ENCODE results near the gene MYLK2. TPM values are rescaled to one million over a fixed set of nuclear protein-coding genes. Genes with fewer than 3 reads are reported as not detected.

MYLK2 gene
- polyA plus RNA-seq, 3 donors from 2014 or later, result not detected

DNA sequence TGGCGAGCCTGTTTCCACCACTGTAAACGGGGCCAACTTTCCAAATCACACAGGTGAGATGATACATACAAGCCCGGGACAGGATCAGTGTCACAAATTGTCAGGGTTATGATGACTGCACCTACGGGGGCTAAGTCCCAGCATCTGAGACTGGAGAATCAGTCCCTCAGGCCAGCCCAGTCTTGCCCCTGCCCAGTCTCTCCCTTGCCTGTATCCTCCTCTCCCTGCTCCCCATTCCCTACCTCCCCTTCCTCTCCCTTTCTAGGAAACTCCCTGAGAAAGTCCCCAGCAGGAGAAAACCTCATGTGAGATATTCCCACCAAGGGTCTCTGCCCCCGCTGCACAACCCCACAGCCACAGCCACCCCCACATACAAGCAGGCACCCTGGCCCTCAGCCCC lies 24.7 kb downstream of the MYLK2 start:
- H3K27ac Mint-ChIP-seq, result no peak overlapping the region
- no peaks in the 10 kb centered on the region for H3K9me3 Mint-ChIP-seq

DNA sequence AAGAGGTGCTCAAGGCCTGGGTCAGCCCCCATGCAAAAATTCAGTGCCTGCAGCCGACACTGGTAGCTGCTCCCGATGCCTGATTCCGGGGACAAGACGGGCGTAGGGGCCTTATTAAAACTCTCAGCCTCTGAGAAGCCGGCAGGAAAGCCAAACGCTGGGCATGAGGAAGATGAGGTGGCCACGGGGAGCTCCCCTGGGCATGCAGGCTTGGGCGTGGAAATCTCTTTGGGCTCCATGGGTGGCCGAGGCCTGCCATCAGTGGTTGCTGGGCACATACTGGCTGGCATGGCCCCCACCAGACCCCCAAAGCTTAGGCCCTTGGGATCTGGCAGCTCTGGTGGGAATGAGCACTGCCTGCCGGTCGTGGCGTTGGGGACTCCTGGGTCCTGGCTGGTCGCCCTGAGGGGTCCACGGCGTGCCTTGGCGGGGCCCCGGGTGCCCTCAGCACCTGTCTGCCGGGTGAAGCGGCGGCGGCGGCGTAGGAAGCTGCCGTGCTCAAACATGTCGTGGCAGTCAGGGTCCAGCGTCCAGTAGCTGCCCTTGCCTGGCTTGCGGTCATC lies 25.7 kb downstream of the MYLK2 start:
- no peaks in the 10 kb centered on the region for H3K4me1 Mint-ChIP-seq
- no peaks in the 10 kb centered on the region for H3K36me3 Mint-ChIP-seq
- no peak for DNase-seq
- no peak overlapping the region for H3K27ac Mint-ChIP-seq
- peaks cover 0 to 6% (median 3%) of the 10 kb centered on the region in 3 donors for H3K27me3 Mint-ChIP-seq (ENCODE audit: low read depth in 3 of 3)
- no peaks in the 10 kb centered on the region for H3K9me3 Mint-ChIP-seq
- no peak overlapping the region for H3K4me3 Mint-ChIP-seq

More for the DNA sequence above, 24.7 kb downstream of the MYLK2 start:
- Mint-ChIP-seq H3K4me3 (no peak overlapping the region), H3K27me3 (ENCODE audit: low read depth in 3 of 3) (peaks cover 0 to 5% (median 3%) of the 10 kb centered on the region in 3 donors), H3K36me3 (no peaks in the 10 kb centered on the region), H3K4me1 (no peaks in the 10 kb centered on the region)
- no peak for DNase-seq

DNA sequence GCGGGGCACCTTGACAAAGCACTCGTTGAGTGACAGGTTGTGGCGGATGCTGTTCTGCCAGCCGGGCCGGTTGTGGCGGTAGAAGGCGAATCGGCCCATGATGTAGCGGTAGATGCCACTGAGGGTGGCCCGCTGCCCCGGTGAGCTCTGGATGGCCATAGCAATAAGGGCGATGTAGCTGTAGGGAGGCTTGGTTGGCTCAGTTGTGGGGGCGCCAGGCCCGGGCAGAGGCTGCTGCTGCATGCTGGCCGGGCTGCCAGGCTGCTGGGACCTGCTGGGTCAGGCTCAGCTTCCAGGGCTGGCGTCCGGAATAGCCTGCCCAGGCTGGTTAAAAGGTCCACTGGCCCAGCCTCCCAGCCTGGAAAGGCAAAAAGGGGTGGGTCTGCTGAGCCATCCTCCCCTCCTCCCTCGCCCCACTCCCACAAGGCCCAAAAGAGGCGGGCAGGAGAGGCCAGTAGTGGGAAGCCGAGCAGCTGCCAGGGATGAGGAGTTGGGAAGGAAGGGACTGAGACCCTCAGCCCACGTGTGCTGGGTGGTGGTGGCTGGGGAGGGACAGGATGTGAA lies 26.2 kb downstream of the MYLK2 start, which contains the start of gene FOXS1:
FOXS1 (minus strand) TSS at position 305 of the 564 bp plus-strand sequence; CDS start at position 243, 62 bp downstream.
- Mint-ChIP-seq H3K27me3 (ENCODE audit: low read depth in 3 of 3) (peaks cover 0 to 6% (median 5%) of the 10 kb centered on the region in 3 donors), H3K9me3 (no peaks in the 10 kb centered on the region), H3K36me3 (no peaks in the 10 kb centered on the region), H3K27ac (no peak within 1 kb of the TSS), H3K4me3 (no peak within 1 kb of the TSS), H3K4me1 (no peaks in the 10 kb centered on the region)
- no peak for DNase-seq

DNA sequence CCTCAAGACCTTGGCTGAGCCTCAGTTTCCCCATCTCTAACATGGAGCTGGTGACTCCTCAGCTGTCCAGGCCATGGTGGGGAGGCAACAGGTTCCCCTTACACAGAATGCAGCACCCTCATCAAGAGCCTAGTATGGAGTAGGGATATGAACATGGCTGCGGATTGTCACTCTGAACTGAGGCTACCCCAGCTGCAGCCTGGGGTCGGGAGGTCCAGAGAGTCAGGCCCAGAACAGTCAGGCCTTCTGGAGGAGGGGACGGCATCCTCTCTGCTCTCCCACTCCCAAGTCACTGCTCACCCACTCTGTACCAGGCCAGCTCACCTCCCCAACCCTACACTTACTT lies 27.6 kb downstream of the MYLK2 start:
- H3K4me1 Mint-ChIP-seq, result no peaks in the 10 kb centered on the region
- H3K36me3 Mint-ChIP-seq, result no peaks in the 10 kb centered on the region
- no peak for DNase-seq
- H3K27ac Mint-ChIP-seq, result no peak overlapping the region
- no peaks in the 10 kb centered on the region for H3K9me3 Mint-ChIP-seq
- H3K27me3 Mint-ChIP-seq (ENCODE audit: low read depth in 3 of 3), result peaks cover 0 to 10% (median 6%) of the 10 kb centered on the region in 3 donors
- H3K4me3 Mint-ChIP-seq, result no peak overlapping the region

DNA sequence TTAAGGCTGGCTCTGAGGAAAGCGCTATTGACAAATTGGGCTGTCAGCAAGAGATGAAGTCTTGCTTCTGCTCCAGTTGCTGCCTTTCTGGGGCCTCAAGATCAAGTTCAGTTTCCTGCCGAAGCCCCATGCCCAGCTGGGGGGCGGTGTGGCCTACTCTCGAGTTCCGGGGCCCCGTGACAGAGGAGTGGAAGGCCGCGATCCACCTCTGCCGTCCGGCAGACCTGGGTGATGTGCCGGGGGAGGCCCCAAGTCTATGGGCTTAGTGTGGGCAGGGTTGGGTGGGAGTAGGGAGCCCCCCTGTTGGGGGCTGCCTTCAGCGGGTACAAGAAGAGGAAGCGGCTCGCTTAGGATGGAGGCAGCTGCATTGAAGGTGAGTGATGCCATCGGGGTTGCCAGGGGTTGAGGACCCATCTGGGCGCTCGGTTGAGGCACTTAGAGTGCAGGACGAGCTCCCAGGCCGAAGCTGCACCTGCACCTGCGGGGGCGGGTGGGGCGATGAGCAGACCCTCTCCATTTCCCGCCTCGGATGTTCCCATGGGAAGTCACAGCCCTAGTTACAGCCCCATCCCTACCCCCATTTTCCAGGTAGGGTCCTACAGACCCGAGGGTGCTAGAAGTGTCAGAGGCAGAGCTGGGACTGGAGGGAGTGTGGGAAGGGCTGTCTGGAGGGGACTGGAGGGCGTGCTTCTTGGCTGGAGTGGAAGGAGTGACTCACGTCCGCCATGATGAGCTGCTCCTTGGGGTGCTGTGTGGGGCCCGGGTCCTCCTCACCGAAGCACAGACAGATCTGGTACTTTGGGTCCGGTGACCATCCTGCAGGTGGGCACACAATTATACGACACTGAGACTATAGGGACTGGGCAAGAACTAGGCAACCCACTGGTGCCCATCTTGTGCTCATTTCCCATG lies 29.2 kb downstream of the MYLK2 start:
- Mint-ChIP-seq H3K4me3 (no peak overlapping the region), H3K4me1 (no peaks in the 10 kb centered on the region), H3K27ac (no peak overlapping the region), H3K27me3 (ENCODE audit: low read depth in 3 of 3) (peaks cover 2 to 10% (median 6%) of the 10 kb centered on the region in 3 donors), H3K36me3 (no peaks in the 10 kb centered on the region), H3K9me3 (no peaks in the 10 kb centered on the region)
- no peak for DNase-seq

DNA sequence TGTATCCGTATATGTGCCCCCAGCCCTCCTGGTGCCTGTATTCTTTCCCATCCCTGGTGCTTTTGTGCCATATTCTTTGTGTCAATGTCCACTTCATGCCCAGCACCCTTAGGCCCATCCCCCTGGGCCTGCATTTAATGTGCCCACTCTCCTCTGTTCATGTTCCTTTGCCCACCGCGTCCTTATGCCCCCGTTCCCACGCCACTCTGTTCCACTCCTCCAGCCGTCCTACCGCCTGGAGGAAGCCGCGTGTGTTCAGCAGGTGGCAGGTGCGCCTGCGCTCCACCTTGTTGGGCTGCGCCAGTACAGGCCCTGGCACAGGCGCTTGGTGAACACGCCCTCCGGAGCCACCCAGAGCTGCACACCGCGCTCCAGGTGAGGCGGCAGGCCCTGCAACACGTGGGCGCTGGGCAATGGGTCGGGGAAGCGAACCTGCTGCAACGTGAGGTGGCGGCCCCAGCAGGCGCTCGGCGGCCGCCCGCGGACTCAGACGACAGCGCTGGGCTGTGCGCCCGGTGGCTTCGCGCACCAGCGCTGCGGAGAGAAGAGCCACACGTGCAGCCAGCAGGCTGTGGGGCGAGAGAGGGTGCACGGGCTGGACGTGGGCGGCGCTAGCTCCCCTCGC lies 30.3 kb downstream of the MYLK2 start:
- peaks cover 2 to 9% (median 6%) of the 10 kb centered on the region in 3 donors for H3K27me3 Mint-ChIP-seq (ENCODE audit: low read depth in 3 of 3)
- H3K4me1 Mint-ChIP-seq, result no peaks in the 10 kb centered on the region
- H3K36me3 Mint-ChIP-seq, result no peaks in the 10 kb centered on the region
- H3K9me3 Mint-ChIP-seq, result no peaks in the 10 kb centered on the region
- H3K27ac Mint-ChIP-seq, result no peak overlapping the region
- no peak overlapping the region for H3K4me3 Mint-ChIP-seq
- DNase-seq, result no peak

DNA sequence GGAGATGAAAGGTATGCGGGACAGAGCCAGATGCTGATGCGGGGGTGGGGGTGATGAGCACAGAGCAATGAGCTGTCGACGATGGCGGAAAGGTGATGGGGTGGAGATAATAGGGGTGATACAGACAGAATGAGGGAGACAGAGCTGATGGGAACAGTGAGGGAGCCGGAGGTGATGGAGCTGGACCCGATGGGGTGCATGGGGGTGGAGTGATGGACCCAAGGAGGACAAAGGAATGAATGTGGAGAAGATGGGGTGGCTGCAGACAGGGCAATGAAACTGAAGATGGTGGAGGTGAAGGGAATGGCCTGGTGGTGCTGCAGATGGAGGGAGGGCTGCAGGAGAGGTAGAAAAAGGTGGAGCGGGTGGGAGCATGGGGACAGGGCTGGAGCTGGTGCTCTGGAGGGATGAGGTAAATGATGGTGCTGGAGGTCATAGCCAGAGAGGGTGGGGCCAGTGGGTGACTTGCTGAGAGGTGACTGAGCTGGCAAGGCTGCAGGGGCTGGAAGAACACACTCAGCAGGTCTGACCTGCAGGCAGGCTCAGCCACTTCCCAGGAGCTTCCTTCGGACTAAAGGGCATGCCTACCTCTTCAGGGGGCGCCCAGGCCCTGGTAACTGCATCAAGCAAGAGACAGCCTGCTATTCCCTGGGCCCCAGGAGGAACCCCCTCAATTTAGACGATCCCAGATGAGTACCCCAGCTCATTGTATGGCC lies 32.2 kb downstream of the MYLK2 start:
- Mint-ChIP-seq H3K4me1 (no peaks in the 10 kb centered on the region), H3K27ac (no peak overlapping the region), H3K9me3 (no peaks in the 10 kb centered on the region), H3K27me3 (ENCODE audit: low read depth in 3 of 3) (peaks cover 2 to 7% (median 5%) of the 10 kb centered on the region in 3 donors), H3K4me3 (no peak overlapping the region), H3K36me3 (no peaks in the 10 kb centered on the region)
- no peak for DNase-seq

DNA sequence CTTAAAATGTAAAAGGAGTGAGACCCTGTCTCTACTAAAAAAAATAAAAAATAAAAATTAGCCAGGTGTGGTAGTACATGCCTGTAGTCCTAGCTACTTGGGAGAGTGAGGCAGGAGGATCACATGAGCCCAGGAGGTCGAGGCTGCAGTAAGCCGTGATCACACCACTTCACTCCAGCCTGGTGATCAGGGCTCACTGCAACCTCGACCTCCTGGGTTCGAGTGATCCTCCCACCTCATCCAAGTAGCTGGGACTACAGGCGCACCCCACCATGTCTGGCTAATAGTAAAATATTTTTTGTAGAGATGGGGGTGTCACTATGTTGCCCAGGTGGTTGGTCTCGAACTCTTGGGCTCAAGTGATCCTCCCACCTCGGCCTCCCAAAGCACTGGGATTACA lies 34.3 kb downstream of the MYLK2 start:
- H3K27ac Mint-ChIP-seq, result no peak overlapping the region
- no peak overlapping the region for H3K4me3 Mint-ChIP-seq
- H3K27me3 Mint-ChIP-seq (ENCODE audit: low read depth in 3 of 3), result peaks cover 6 to 12% (median 7%) of the 10 kb centered on the region in 3 donors
- DNase-seq, result no peak
- H3K36me3 Mint-ChIP-seq, result no peaks in the 10 kb centered on the region
- no peaks in the 10 kb centered on the region for H3K9me3 Mint-ChIP-seq
- H3K4me1 Mint-ChIP-seq, result no peaks in the 10 kb centered on the region

DNA sequence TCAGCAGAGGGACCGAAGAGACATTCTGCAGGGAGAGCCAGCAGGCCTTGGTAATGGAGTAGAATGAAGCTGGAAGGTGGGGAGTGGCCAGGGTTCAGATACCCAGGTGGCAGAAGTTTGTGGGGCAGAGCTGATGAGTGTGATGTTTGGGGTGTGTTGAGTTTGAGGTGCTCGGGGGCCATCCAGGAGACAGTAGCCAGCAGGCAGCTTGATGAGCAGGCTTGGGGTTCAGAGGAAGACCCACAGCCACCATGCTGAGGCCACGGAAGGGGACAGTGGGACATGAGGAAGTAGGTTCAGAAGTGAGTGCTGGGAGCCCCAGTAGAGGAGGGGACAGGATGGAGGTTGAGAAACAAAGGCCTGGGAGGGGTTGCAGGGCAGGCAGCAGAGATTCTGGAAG lies 37.4 kb downstream of the MYLK2 start:
- Mint-ChIP-seq H3K9me3 (no peaks in the 10 kb centered on the region), H3K4me1 (peaks cover 0 to 2% of the 10 kb centered on the region in 2 donors), H3K36me3 (no peaks in the 10 kb centered on the region), H3K4me3 (no peak overlapping the region), H3K27me3 (ENCODE audit: low read depth in 3 of 3) (peaks cover 3 to 16% (median 4%) of the 10 kb centered on the region in 3 donors), H3K27ac (no peak overlapping the region)
- DNase-seq, result no peak

DNA sequence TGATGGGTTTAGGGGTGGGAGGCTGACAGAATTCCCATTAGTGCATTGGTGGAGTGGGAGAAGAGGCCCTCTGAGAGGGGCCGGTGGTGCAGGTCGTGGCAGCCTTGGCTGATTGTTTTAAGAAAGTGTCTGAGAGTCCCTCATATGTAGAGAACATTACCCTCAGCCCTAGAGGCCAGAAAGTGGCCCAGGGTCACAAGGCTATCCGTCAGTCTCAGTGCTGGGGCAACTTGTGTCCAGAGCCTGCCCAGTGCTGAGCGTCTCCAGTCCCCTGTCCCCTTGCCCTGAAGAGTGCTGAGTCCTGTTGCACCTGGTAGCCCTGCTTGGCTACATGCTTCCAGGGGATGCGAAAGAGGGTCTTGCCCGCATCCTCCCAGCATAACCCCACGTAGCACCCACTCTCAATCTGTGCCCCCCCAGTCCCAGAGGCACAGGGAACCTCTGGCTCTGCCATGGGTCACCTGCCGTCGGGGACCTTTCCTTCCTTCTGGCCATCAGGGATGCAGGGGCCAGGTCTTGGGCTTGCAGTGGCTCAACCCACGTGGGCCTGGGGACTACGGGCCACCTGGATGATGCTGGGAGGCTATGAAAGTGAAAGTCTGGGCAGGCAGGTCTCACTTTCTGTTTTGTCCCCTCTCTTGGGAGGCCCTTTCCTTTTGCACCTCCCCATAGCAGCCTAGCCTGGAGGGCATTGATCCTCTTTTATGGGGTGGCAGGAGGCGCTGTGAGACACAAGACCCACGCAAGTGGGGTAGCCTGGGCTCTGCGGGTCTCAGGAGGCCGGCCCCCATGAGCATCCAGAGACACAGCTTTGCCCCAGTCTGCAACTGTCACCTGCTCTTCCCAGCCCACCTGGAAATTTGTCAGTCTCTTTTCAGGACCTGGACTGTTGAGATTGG lies 39.0 kb downstream of the MYLK2 start:
- peaks cover 4 to 16% (median 6%) of the 10 kb centered on the region in 3 donors for H3K27me3 Mint-ChIP-seq (ENCODE audit: low read depth in 3 of 3)
- no peak for DNase-seq
- no peak overlapping the region for H3K4me3 Mint-ChIP-seq
- no peaks in the 10 kb centered on the region for H3K9me3 Mint-ChIP-seq
- peaks cover 0 to 4% of the 10 kb centered on the region in 2 donors for H3K4me1 Mint-ChIP-seq
- no peak overlapping the region for H3K27ac Mint-ChIP-seq
- no peaks in the 10 kb centered on the region for H3K36me3 Mint-ChIP-seq

DNA sequence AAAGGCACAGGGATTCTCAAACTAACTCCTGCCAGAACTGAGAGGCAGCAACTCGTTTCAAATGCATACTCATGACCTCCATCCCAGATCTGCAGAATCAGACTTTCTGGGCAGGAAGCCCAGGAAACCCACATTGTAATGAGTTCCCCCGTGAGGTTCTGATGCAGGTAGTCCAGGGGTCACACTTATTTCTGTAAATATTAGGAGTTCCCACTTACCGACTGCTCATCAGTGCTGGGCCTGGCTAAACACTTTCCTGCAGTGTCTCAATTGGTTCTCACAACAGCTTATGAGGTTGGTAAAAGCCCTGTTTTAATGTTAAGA lies 39.6 kb downstream of the MYLK2 start:
- Mint-ChIP-seq H3K27ac (no peak overlapping the region), H3K36me3 (no peaks in the 10 kb centered on the region), H3K4me1 (peaks cover 0 to 4% of the 10 kb centered on the region in 2 donors), H3K4me3 (no peak overlapping the region), H3K9me3 (no peaks in the 10 kb centered on the region), H3K27me3 (ENCODE audit: low read depth in 3 of 3) (peaks cover 2 to 16% (median 6%) of the 10 kb centered on the region in 3 donors)
- no peak for DNase-seq

DNA sequence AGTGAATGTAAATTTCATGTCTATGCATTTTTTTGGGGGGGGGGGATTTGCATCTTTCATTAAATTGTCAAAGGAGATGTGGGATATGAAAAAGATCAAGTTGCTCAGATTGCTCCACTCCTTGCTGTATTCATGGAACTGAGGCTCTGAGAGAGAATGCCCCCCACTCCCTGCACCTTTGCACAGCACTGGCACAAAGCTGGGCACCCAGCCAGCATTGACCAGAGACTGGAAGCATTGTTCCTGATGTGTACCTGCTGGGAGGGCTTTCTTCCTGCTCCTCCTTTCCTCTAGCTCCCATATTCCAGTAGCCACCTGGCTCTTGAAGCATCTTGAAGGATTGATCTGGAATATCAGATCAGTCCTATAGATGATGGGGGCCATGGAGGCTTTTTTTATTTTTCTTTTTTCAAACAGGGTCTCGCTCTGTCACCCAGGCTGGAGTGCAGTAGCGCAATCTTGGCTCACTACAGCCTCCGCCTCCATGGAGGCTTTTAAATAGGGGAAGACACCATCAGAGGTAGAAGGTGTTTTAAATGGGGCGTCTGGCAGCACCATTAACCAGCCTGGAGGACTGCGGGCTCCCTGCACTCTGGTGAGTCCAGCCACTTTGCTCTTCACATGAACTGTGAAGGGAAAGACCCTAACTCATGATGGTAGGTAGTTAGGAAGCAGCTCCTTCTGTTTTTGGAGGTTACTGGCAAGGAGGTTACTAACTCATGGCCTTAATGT lies 40.3 kb downstream of the MYLK2 start:
- no peak overlapping the region for H3K27ac Mint-ChIP-seq
- H3K4me1 Mint-ChIP-seq, result peaks cover 0 to 4% of the 10 kb centered on the region in 2 donors
- peak overlapping the region in 1 of 5 donors; percentile 34 for H3K4me3 Mint-ChIP-seq
- no peak for DNase-seq
- H3K9me3 Mint-ChIP-seq, result no peaks in the 10 kb centered on the region
- no peaks in the 10 kb centered on the region for H3K36me3 Mint-ChIP-seq
- H3K27me3 Mint-ChIP-seq (ENCODE audit: low read depth in 3 of 3), result peaks cover 2 to 16% (median 6%) of the 10 kb centered on the region in 3 donors

Measured in immature natural killer cell (primary cell).